K562 (cell line): Measurements from ENCODE around the gene COMP. TPM values are rescaled to one million over a fixed set of nuclear protein-coding genes. Genes with fewer than 3 reads are reported as not detected.

Experiments used
- DIDO1 ChIP-seq: fragments of 450-650 bp; IDR thresholded peaks from 2 replicates; pipeline ENCODE4 v1.6.1; 2016; ENCODE audit warnings: low read depth, missing biosample characterization, missing genetic modification characterization
- FOXA1 ChIP-seq: fragments of 450-650 bp; IDR thresholded peaks from 2 replicates; pipeline ENCODE4 v1.6.1; 2016; ENCODE audit warnings: mild to moderate bottlenecking, borderline replicate concordance
- GABPA ChIP-seq: fragments of 200-800 bp; sonication (Bioruptor generic); conservative IDR thresholded peaks from 2 replicates; pipeline ENCODE4 v1.6.1; 2016; ENCODE audit warnings: low read depth, missing genetic modification characterization, missing compliant biosample characterization
- GABPB1 ChIP-seq: sonication (generic); formaldehyde crosslinking; IDR thresholded peaks from 2 replicates; pipeline ENCODE4 v1.8.0; 2022; ENCODE audit warnings: mild to moderate bottlenecking, missing genetic modification reagents
- GTF2F1 ChIP-seq: IDR thresholded peaks from 2 replicates; pipeline ENCODE4 v1.6.1; 2011; ENCODE audit warnings: low read depth, low read length, improper control_type of control experiment
- IRF2 ChIP-seq: sonication (generic); formaldehyde crosslinking; IDR thresholded peaks from 2 replicates; pipeline ENCODE4 v1.8.1; 2022; ENCODE audit warnings: mild to moderate bottlenecking, missing genetic modification reagents
- MED1 ChIP-seq: sonication (generic); formaldehyde crosslinking; IDR thresholded peaks from 2 replicates; pipeline ENCODE4 v1.8.1; 2023; ENCODE audit warnings: missing genetic modification reagents, borderline replicate concordance
- MIER1 ChIP-seq: fragments of 450-650 bp; IDR thresholded peaks from 2 replicates; pipeline ENCODE4 v1.6.1; 2016; ENCODE audit warnings: antibody characterized with exemption, mild to moderate bottlenecking, low read depth
- SMAD4 ChIP-seq: fragments of 250-450 bp; sonication (Bioruptor Pico); conservative IDR thresholded peaks from 2 replicates; pipeline ENCODE4 v1.8.0; 2021; ENCODE audit warnings: inconsistent platforms, mild to moderate bottlenecking, moderate library complexity
- SRF ChIP-seq, 2 experiments: fragments of 250-450, 450-650 bp in 1 of 2; sonication (Bioruptor Pico) in 1 of 2; sonication (generic) in 1 of 2; formaldehyde crosslinking; IDR thresholded peaks; 2 replicates each; pipeline versions ENCODE4 v1.5.0 to v1.5.1; 2020 to 2022; ENCODE audit warnings: mild to moderate bottlenecking in 1 of 2, missing genetic modification reagents in 1 of 2
- TAF15 ChIP-seq: fragments of 200-400 bp; formaldehyde crosslinking; IDR thresholded peaks from 2 replicates; pipeline ENCODE4 v1.6.1; 2017; ENCODE audit warnings: mild to moderate bottlenecking, low read depth, low read length, moderate library complexity
- TCF3 ChIP-seq: sonication (generic); formaldehyde crosslinking; IDR thresholded peaks from 2 replicates; pipeline ENCODE4 v1.4.0; 2020; ENCODE audit warnings: mild to moderate bottlenecking, missing genetic modification reagents
- ZBTB7A ChIP-seq: IDR thresholded peaks from 2 replicates; pipeline ENCODE4 v1.6.1; 2011; ENCODE audit warnings: low read depth, mild to moderate bottlenecking, low read length, moderate library complexity, borderline replicate concordance; ENCODE audit not compliant: control insufficient read depth
- ZNF764 ChIP-seq: fragments of 250-450 bp; sonication (Bioruptor Pico); IDR thresholded peaks from 2 replicates; pipeline ENCODE4 v1.4.0; 2020; ENCODE audit warnings: low read depth, mild to moderate bottlenecking, moderate library complexity
- polyA plus RNA-seq, 8 experiments: library from polyadenylated mRNA; depleted of rRNA in 4 of 8; stranded (reverse) in 5 of 8; unstranded in 3 of 8; fragments of >200 nt; fragmentation: Nextera tagmentation in 2 of 8; fragmentation: Illumina TruSeq in 1 of 8; extraction: Ambion mirVana in 2 of 8; extraction: Trizol in 1 of 8; gene quantifications; 2 replicates each; pipeline versions ENCODE4 v1.2.1 to v1.2.3, GENCODE V29; 2011 to 2014; ENCODE audit warnings: inconsistent platforms in 1 of 8, missing spikeins in 1 of 8
- total RNA-seq, 7 experiments: library from RNA; depleted of rRNA in 6 of 7; stranded (reverse); fragments of >200 nt in 6 of 7; fragmentation: Illumina TruSeq in 2 of 7; extraction: Trizol in 2 of 7; gene quantifications; 2 replicates each; pipeline versions ENCODE4 v1.2.1 to v1.2.3, GENCODE V29; 2011 to 2021; ENCODE audit warnings: low replicate concordance in 1 of 7
- TF ChIP-seq, protein P1 (sequence below): fragments of 200-800 bp; sonication (Bioruptor generic); IDR thresholded peaks from 2 replicates; pipeline ENCODE4 v1.6.1; 2017; ENCODE audit warnings: missing genetic modification characterization, missing compliant biosample characterization
- TF ChIP-seq, protein P2 (sequence below): sonication (generic); formaldehyde crosslinking; IDR thresholded peaks from 2 replicates; pipeline ENCODE4 v1.8.0; 2022; ENCODE audit warnings: missing genetic modification reagents, mild to moderate bottlenecking, borderline replicate concordance
- TF ChIP-seq, protein P3 (sequence below): sonication (generic); formaldehyde crosslinking; IDR thresholded peaks from 2 replicates; pipeline ENCODE4 v1.8.1; 2022; ENCODE audit warnings: missing genetic modification reagents
- TF ChIP-seq, protein P4 (sequence below), 2 experiments: IDR thresholded peaks; 2 replicates each; pipeline ENCODE4 v1.6.1; 2011; ENCODE audit warnings: borderline replicate concordance in 1 of 2, control low read depth in 1 of 2, low read depth in 1 of 2, low read length in 1 of 2, mild to moderate bottlenecking in 1 of 2, mixed read lengths in 1 of 2, moderate library complexity in 1 of 2; ENCODE audit not compliant: insufficient read depth in 1 of 2, insufficient read length in 1 of 2, poor library complexity in 1 of 2, severe bottlenecking in 1 of 2; ENCODE audit errors: extremely low read depth in 1 of 2

Gene COMP
- total and polyA plus RNA-seq, 9 of the 15 experiments (the other 6 are each of a cell fraction or from before 2014, with no cell fraction given) = 0.07 TPM; not detected in 8

DNA sequence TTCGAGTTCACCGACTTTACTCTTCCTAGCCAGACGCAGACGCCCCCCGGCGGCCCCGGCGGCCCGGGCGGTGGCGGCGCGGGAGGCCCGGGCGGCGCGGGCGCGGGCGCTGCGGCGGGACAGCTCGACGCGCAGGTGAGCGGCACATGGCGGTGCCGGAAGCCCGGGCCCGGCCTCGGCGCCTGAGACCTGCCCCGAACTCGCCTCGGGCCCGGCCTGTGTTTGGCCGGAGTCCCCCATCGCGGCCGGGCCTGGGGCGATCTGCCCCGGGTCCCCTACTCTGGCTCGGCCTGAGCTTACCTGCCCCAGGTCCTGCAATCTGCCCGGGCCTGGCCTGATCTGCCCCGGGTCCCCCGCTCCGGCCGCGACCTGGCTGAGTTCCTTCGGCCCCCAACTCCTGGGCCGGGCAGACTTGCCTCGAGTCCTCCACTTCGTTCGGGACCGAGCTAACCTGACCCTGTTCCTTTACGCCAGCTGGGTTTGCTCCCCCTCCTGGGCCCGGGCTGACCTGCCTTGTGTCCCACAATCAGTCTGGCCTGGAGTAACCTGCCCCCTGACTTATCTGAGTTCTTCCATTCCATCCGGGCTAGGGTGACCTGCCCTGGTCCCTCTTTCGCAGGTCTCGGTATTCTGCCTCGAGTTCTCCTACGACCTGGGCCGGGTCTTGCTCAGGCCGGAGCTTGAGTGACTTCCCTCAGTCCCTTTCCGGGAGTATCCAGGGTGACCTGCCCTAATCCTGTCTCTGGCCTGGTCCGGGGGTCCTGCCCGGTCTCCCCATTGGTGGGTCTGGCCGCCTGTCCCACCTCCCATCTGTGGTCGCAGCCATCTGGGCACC, 41.4 kb upstream of the COMP start (continued):
- TF ChIP-seq DIDO1 (tag) (no peak), GABPB1 (CRISPR knock-in tag) (peak; percentile 51; the same call in 1 of the 2 replicates), MIER1 (no peak), ZNF764 (CRISPR knock-in tag) (no peak), GABPA (tag) (no peak), FOXA1 (no peak), TCF3 (CRISPR knock-in tag) (0 out of 2 replicates have a peak, but pooled peaks have one; percentile 34), SRF (CRISPR knock-in tag; IDR thresholded peaks at IDR 0.05) (0 out of 4 replicates have a peak, but pooled peaks of 1 of the 2 experiments have one; percentile 18), SMAD4 (peak; percentile 11; the same call in 1 of the 2 replicates), GTF2F1 (no peak), MED1 (no peak; the same call in 1 of the 2 replicates), TAF15 (no peak), ZBTB7A (0 out of 2 replicates have a peak, but pooled peaks have one; percentile 13), IRF2 (CRISPR knock-in tag) (no peak)
- TF ChIP-seq, protein P1, sequence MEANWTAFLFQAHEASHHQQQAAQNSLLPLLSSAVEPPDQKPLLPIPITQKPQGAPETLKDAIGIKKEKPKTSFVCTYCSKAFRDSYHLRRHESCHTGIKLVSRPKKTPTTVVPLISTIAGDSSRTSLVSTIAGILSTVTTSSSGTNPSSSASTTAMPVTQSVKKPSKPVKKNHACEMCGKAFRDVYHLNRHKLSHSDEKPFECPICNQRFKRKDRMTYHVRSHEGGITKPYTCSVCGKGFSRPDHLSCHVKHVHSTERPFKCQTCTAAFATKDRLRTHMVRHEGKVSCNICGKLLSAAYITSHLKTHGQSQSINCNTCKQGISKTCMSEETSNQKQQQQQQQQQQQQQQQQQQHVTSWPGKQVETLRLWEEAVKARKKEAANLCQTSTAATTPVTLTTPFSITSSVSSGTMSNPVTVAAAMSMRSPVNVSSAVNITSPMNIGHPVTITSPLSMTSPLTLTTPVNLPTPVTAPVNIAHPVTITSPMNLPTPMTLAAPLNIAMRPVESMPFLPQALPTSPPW = peak; percentile 5
- TF ChIP-seq, protein P2, sequence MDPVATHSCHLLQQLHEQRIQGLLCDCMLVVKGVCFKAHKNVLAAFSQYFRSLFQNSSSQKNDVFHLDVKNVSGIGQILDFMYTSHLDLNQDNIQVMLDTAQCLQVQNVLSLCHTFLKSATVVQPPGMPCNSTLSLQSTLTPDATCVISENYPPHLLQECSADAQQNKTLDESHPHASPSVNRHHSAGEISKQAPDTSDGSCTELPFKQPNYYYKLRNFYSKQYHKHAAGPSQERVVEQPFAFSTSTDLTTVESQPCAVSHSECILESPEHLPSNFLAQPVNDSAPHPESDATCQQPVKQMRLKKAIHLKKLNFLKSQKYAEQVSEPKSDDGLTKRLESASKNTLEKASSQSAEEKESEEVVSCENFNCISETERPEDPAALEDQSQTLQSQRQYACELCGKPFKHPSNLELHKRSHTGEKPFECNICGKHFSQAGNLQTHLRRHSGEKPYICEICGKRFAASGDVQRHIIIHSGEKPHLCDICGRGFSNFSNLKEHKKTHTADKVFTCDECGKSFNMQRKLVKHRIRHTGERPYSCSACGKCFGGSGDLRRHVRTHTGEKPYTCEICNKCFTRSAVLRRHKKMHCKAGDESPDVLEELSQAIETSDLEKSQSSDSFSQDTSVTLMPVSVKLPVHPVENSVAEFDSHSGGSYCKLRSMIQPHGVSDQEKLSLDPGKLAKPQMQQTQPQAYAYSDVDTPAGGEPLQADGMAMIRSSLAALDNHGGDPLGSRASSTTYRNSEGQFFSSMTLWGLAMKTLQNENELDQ (CRISPR knock-in tag) = no peak
- TF ChIP-seq, protein P3, sequence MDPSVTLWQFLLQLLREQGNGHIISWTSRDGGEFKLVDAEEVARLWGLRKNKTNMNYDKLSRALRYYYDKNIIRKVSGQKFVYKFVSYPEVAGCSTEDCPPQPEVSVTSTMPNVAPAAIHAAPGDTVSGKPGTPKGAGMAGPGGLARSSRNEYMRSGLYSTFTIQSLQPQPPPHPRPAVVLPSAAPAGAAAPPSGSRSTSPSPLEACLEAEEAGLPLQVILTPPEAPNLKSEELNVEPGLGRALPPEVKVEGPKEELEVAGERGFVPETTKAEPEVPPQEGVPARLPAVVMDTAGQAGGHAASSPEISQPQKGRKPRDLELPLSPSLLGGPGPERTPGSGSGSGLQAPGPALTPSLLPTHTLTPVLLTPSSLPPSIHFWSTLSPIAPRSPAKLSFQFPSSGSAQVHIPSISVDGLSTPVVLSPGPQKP (CRISPR knock-in tag) = no peak; the same call in 1 of the 2 replicates
- TF ChIP-seq, protein P4, sequence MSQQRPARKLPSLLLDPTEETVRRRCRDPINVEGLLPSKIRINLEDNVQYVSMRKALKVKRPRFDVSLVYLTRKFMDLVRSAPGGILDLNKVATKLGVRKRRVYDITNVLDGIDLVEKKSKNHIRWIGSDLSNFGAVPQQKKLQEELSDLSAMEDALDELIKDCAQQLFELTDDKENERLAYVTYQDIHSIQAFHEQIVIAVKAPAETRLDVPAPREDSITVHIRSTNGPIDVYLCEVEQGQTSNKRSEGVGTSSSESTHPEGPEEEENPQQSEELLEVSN (IDR thresholded peaks at IDR 0.05; ENCODE audit: borderline replicate concordance in 1 of 2, extremely low read depth in 1 of 2, insufficient read depth in 1 of 2, insufficient read length in 1 of 2, low read depth in 1 of 2, low read length in 1 of 2, poor library complexity in 1 of 2, severe bottlenecking in 1 of 2) = peak; percentile 60 to 92
